ENCODE data around the gene ZFR2.
"Not testable (repeated sequence)": the region's sequence is repeated elsewhere in the genome, so short reads cannot be mapped to it uniquely, and the experiment has no call there.

The ZFR2 gene

GRCh38 chr19:3898426-3898825 is 29.6 kb upstream of the ZFR2 start:
- WGBS (ENCODE audit: insufficient coverage, insufficient read length), result no CpG with 5 or more reads among the region's 3 CpGs
- H3K4me1 ChIP-seq (ENCODE audit: control insufficient read depth, insufficient read depth, low read length), result no peaks in the 10 kb centered on the region; the same call in 1 of the 2 replicates
- H3K36me3 ChIP-seq (ENCODE audit: control insufficient read depth, insufficient read depth, low read length), result peaks cover 8% of the 10 kb centered on the region

GRCh38 chr19:3897936-3898335 is 29.1 kb upstream of the ZFR2 start:
- Histone ChIP-seq H3K27me3 (ENCODE audit: control insufficient read depth, insufficient read depth, low read length) (no peaks in the 10 kb centered on the region), H3K36me3 (ENCODE audit: control insufficient read depth, insufficient read depth, low read length) (peaks cover 9% of the 10 kb centered on the region), H3K4me1 (ENCODE audit: control insufficient read depth, insufficient read depth, low read length) (no peaks in the 10 kb centered on the region; the same call in 1 of the 2 replicates), H3K4me3 (ENCODE audit: low read length) (no peak overlapping the region), H3K27ac (ENCODE audit: low read length) (no peak overlapping the region), H3K9me3 (ENCODE audit: control insufficient read depth, insufficient read depth, low read length) (no peaks in the 10 kb centered on the region)
- DNase-seq (ENCODE audit: low read depth, low spot score), result no peak
- no CpG with 5 or more reads among the region's 4 CpGs for WGBS (ENCODE audit: insufficient coverage, insufficient read length)

More at GRCh38 chr19:3898426-3898825, 29.6 kb upstream of the ZFR2 start:
- no peaks in the 10 kb centered on the region for H3K9me3 ChIP-seq (ENCODE audit: control insufficient read depth, insufficient read depth, low read length)
- no peak overlapping the region for H3K4me3 ChIP-seq (ENCODE audit: low read length)
- H3K27me3 ChIP-seq (ENCODE audit: control insufficient read depth, insufficient read depth, low read length), result no peaks in the 10 kb centered on the region
- no peak overlapping the region for H3K27ac ChIP-seq (ENCODE audit: low read length)
- no peak for DNase-seq (ENCODE audit: low read depth, low spot score)

GRCh38 chr19:3895788-3896187 is 26.9 kb upstream of the ZFR2 start:
- no CpG with 5 or more reads among the region's 5 CpGs for WGBS (ENCODE audit: insufficient coverage, insufficient read length)
- H3K27me3 ChIP-seq (ENCODE audit: control insufficient read depth, insufficient read depth, low read length), result no peaks in the 10 kb centered on the region
- H3K27ac ChIP-seq (ENCODE audit: low read length), result no peak overlapping the region
- peaks cover 12% of the 10 kb centered on the region for H3K36me3 ChIP-seq (ENCODE audit: control insufficient read depth, insufficient read depth, low read length)
- no peak for DNase-seq (ENCODE audit: low read depth, low spot score)
- H3K4me1 ChIP-seq (ENCODE audit: control insufficient read depth, insufficient read depth, low read length), result no peaks in the 10 kb centered on the region; the same call in 1 of the 2 replicates
- no peaks in the 10 kb centered on the region for H3K9me3 ChIP-seq (ENCODE audit: control insufficient read depth, insufficient read depth, low read length)
- no peak overlapping the region for H3K4me3 ChIP-seq (ENCODE audit: low read length)

GRCh38 chr19:3894959-3895358 is 26.1 kb upstream of the ZFR2 start:
- not testable (repeated sequence) for H3K27me3 ChIP-seq (ENCODE audit: control insufficient read depth, insufficient read depth, low read length); H3K9me3 ChIP-seq (ENCODE audit: control insufficient read depth, insufficient read depth, low read length); DNase-seq (ENCODE audit: low read depth, low spot score); H3K4me1 ChIP-seq (ENCODE audit: control insufficient read depth, insufficient read depth, low read length); H3K4me3 ChIP-seq (ENCODE audit: low read length); H3K27ac ChIP-seq (ENCODE audit: low read length)
- H3K36me3 ChIP-seq (ENCODE audit: control insufficient read depth, insufficient read depth, low read length), result peaks cover 15% of the 10 kb centered on the region
- WGBS (ENCODE audit: insufficient coverage, insufficient read length), result no CpG with 5 or more reads among the region's 5 CpGs

- no peak for DNase-seq (ENCODE audit: low read depth, low spot score)
- Histone ChIP-seq H3K27me3 (ENCODE audit: control insufficient read depth, insufficient read depth, low read length) (no peaks in the 10 kb centered on the region), H3K9me3 (ENCODE audit: control insufficient read depth, insufficient read depth, low read length) (no peaks in the 10 kb centered on the region), H3K36me3 (ENCODE audit: control insufficient read depth, insufficient read depth, low read length) (peaks cover 17% of the 10 kb centered on the region), H3K4me3 (ENCODE audit: low read length) (no peak overlapping the region), H3K4me1 (ENCODE audit: control insufficient read depth, insufficient read depth, low read length) (no peaks in the 10 kb centered on the region; the same call in 1 of the 2 replicates), H3K27ac (ENCODE audit: low read length) (no peak overlapping the region)
- WGBS (ENCODE audit: insufficient coverage, insufficient read length), result no CpG with 5 or more reads among the region's 12 CpGs
Observed at GRCh38 chr19:3893509-3894179, 24.8 kb upstream of the ZFR2 start.

GRCh38 chr19:3890591-3890990 is 21.8 kb upstream of the ZFR2 start:
- WGBS (ENCODE audit: insufficient coverage, insufficient read length), result no CpG with 5 or more reads among the region's 17 CpGs
- DNase-seq (ENCODE audit: low read depth, low spot score), result no peak
- H3K27ac ChIP-seq (ENCODE audit: low read length), result no peak overlapping the region
- H3K4me3 ChIP-seq (ENCODE audit: low read length), result peak overlapping the region; percentile 15; the same call in 1 of the 2 replicates
- H3K27me3 ChIP-seq (ENCODE audit: control insufficient read depth, insufficient read depth, low read length), result no peaks in the 10 kb centered on the region
- peaks cover 20% of the 10 kb centered on the region for H3K36me3 ChIP-seq (ENCODE audit: control insufficient read depth, insufficient read depth, low read length)
- no peaks in the 10 kb centered on the region; the same call in 1 of the 2 replicates for H3K4me1 ChIP-seq (ENCODE audit: control insufficient read depth, insufficient read depth, low read length)
- no peaks in the 10 kb centered on the region for H3K9me3 ChIP-seq (ENCODE audit: control insufficient read depth, insufficient read depth, low read length)

- no CpG with 5 or more reads among the region's 6 CpGs for WGBS (ENCODE audit: insufficient coverage, insufficient read length)
- H3K27ac ChIP-seq (ENCODE audit: low read length), result no peak overlapping the region
- no peaks in the 10 kb centered on the region for H3K27me3 ChIP-seq (ENCODE audit: control insufficient read depth, insufficient read depth, low read length)
- H3K9me3 ChIP-seq (ENCODE audit: control insufficient read depth, insufficient read depth, low read length), result no peaks in the 10 kb centered on the region
- peaks cover 4% of the 10 kb centered on the region for H3K36me3 ChIP-seq (ENCODE audit: control insufficient read depth, insufficient read depth, low read length)
- no peaks in the 10 kb centered on the region for H3K4me1 ChIP-seq (ENCODE audit: control insufficient read depth, insufficient read depth, low read length)
- peak overlapping the region; percentile 55; the same call in 1 of the 2 replicates for H3K4me3 ChIP-seq (ENCODE audit: low read length)
- DNase-seq (ENCODE audit: low read depth, low spot score), result no peak
Observed at GRCh38 chr19:3882041-3882384, 13.2 kb upstream of the ZFR2 start.

GRCh38 chr19:3881272-3882040 is 12.6 kb upstream of the ZFR2 start:
- H3K27me3 ChIP-seq (ENCODE audit: control insufficient read depth, insufficient read depth, low read length), result no peaks in the 10 kb centered on the region
- no peak overlapping the region for H3K27ac ChIP-seq (ENCODE audit: low read length)
- no CpG with 5 or more reads among the region's 31 CpGs for WGBS (ENCODE audit: insufficient coverage, insufficient read length)
- H3K4me3 ChIP-seq (ENCODE audit: low read length), result peak overlapping the region; percentile 55
- no peaks in the 10 kb centered on the region for H3K4me1 ChIP-seq (ENCODE audit: control insufficient read depth, insufficient read depth, low read length)
- no peaks in the 10 kb centered on the region for H3K9me3 ChIP-seq (ENCODE audit: control insufficient read depth, insufficient read depth, low read length)
- DNase-seq (ENCODE audit: low read depth, low spot score), result no peak
- peaks cover 4% of the 10 kb centered on the region; the same call in 1 of the 2 replicates for H3K36me3 ChIP-seq (ENCODE audit: control insufficient read depth, insufficient read depth, low read length)

- no peak for DNase-seq (ENCODE audit: low read depth, low spot score)
- peak within 1 kb of the TSS; percentile 55 for H3K4me3 ChIP-seq (ENCODE audit: low read length)
Observed at GRCh38 chr19:3880471-3881271, 11.8 kb upstream of the ZFR2 start, which contains the start of gene ATCAY. TSS of gene ATCAY (plus strand) at chr19:3880685. CDS start at chr19:3885768, 5,083 bp downstream.

GRCh38 chr19:3879656-3880055 is 10.8 kb upstream of the ZFR2 start:
- Histone ChIP-seq H3K27me3 (ENCODE audit: control insufficient read depth, insufficient read depth, low read length) (no peaks in the 10 kb centered on the region), H3K9me3 (ENCODE audit: control insufficient read depth, insufficient read depth, low read length) (no peaks in the 10 kb centered on the region), H3K27ac (ENCODE audit: low read length) (no peak overlapping the region), H3K36me3 (ENCODE audit: control insufficient read depth, insufficient read depth, low read length) (no peaks in the 10 kb centered on the region), H3K4me3 (ENCODE audit: low read length) (no peak overlapping the region), H3K4me1 (ENCODE audit: control insufficient read depth, insufficient read depth, low read length) (no peaks in the 10 kb centered on the region)
- no peak for DNase-seq (ENCODE audit: low read depth, low spot score)
- WGBS (ENCODE audit: insufficient coverage, insufficient read length), result no CpG with 5 or more reads among the region's 12 CpGs

More at GRCh38 chr19:3880471-3881271, 11.8 kb upstream of the ZFR2 start, which contains the start of gene ATCAY:
- H3K27ac ChIP-seq (ENCODE audit: low read length), result no peak within 1 kb of the TSS
- WGBS (ENCODE audit: insufficient coverage, insufficient read length), result no CpG with 5 or more reads among the region's 49 CpGs
- no peaks in the 10 kb centered on the region for H3K9me3 ChIP-seq (ENCODE audit: control insufficient read depth, insufficient read depth, low read length)
- peaks cover 2% of the 10 kb centered on the region; the same call in 1 of the 2 replicates for H3K36me3 ChIP-seq (ENCODE audit: control insufficient read depth, insufficient read depth, low read length)
- H3K27me3 ChIP-seq (ENCODE audit: control insufficient read depth, insufficient read depth, low read length), result no peaks in the 10 kb centered on the region
- no peaks in the 10 kb centered on the region for H3K4me1 ChIP-seq (ENCODE audit: control insufficient read depth, insufficient read depth, low read length)
